Activated T-cell treated with anti-CD3 and anti-CD28 coated beads for 24 hours (primary cell): ENCODE data around the gene BCAP29.
"Not testable (repeated sequence)": the region's sequence is repeated elsewhere in the genome, so short reads cannot be mapped to it uniquely, and the experiment has no call there.

Experiments used
- DNase-seq: peaks from one replicate; pipeline ENCODE4 v3.0.0-alpha.2; 2020; ENCODE audit warnings: low read depth

The BCAP29 gene

GRCh38 chr7:107627002-107627401 lies 47.0 kb downstream of the BCAP29 start:
- no peak for DNase-seq

GRCh38 chr7:107628461-107629064 lies 48.5 kb downstream of the BCAP29 start:
- DNase-seq, result no peak

DNA sequence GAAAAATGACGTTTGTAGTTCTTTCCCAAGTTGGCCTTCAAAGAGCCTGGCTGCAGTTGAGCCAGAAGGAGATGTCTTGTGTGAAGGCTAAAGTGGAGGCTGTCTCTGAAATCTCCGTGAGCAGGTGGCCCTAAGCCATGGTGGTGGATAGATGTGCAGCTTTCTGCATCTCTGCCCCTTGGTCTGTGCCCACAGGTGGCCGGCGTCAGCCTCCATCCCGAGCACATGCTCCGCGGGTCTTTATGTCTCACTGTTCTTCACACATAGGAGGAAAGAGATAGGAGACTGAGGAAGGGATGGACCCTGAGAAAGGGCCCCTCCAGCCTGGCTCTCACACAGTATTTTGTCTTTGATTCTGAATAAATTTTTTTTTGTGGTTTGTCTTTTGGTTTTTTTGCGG lies 50.3 kb downstream of the BCAP29 start:
- no peak for DNase-seq

GRCh38 chr7:107631588-107632491 lies 51.8 kb downstream of the BCAP29 start:
- DNase-seq, result no peak

GRCh38 chr7:107632492-107632865 lies 52.4 kb downstream of the BCAP29 start:
- DNase-seq, result no peak

DNA sequence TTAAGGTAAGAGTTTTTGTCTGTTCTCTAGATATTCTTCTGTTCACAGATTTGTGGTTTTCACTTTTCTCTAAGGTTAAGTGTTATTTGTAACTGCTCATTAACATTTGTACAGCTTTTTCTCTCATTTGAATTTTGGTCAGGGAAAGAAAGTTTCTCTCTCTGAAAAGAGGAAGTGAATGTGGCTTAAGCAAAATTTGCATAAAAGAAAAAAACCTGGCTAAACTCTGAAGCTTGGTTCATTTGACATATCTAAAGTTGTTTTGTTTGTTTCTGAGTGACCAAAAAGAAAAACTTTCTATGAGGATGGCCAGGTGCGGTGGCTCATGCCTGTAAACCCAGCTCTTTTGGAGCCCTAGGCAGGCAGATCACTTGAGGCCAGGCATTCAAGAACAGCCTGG lies 58.5 kb downstream of the BCAP29 start:
- DNase-seq, result no peak

- DNase-seq, result not testable (repeated sequence)
These were observed 59.0 kb downstream of the BCAP29 start for GRCh38 chr7:107639070-107639469.

- DNase-seq, result no peak
These were observed 61.6 kb downstream of the BCAP29 start for GRCh38 chr7:107641676-107642075.

DNA sequence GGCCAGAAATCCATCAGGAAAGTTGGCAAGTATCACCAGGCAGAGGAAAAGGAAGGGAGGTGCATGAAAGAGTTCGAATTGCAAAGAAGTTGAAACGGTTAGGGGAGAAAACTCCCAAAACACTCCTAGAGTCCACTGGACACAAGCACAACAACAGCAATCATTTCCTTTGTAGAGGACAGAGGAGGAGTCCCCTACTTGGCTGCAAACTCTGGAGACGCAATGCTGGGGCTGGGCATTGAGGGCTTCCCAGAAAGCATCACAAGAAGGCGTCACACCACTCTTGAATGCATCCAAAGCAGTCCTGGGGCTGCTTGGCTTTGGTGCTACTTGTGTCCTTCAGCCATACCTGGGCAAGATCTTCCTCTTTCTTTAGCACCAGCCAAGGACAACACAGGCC lies 62.5 kb downstream of the BCAP29 start:
- no peak for DNase-seq

GRCh38 chr7:107643407-107643806 lies 63.4 kb downstream of the BCAP29 start:
- DNase-seq, result no peak

GRCh38 chr7:107643938-107644308 lies 63.9 kb downstream of the BCAP29 start:
- no peak for DNase-seq

DNA sequence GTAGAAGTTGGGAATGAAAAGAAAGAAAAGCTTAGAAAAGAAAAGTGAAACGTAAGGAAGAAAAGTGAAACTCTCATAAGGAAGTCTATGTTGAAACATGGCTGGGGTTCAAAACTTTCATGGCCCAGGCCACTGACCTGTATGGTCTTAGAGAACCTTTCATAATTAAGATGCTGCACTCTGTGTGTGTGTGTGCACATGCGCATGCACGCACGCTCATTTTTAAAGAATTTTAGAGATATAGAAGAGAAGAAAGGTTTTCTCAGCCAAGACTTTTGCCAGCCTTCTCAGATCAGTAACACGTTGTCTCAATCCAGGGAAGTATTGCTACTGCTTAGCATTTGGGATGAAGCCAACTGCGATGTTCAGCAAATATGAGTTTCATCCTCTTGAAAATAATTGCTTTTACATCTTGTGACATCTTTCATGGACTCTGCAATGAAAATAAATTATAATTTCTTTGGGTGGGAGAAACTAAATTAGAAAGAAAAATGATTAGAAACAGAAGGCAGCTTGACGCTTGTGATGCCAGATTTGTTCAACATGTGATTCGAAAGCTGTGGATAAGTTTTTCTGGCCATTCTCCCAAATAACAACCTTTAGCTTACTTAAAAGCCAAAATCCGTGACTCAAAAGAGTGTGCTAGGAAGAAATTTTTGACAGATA lies 64.4 kb downstream of the BCAP29 start:
- no peak for DNase-seq

GRCh38 chr7:107652642-107653041 lies 72.6 kb downstream of the BCAP29 start:
- no peak for DNase-seq

DNA sequence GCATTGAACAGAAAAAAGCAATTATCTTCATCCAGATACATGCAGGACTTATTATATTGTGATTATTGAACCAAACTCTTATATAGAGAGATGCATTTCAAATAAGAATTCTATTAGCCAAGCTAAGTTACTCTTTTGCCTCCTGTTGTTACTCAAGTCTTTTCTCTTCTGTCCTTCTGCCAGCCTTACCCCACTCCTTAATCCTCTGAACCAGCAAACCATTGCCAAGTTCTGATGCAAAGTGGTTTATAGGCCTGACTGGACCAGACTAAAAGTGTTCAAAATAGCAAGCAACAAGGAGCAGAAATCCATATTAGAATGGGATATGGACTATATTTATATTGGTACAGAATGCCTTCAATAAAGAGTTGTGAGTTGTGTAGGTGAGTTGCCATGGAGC lies 78.4 kb downstream of the BCAP29 start:
- DNase-seq, result no peak

GRCh38 chr7:107659666-107660065 lies 79.6 kb downstream of the BCAP29 start:
- peak; percentile 58 for DNase-seq

DNA sequence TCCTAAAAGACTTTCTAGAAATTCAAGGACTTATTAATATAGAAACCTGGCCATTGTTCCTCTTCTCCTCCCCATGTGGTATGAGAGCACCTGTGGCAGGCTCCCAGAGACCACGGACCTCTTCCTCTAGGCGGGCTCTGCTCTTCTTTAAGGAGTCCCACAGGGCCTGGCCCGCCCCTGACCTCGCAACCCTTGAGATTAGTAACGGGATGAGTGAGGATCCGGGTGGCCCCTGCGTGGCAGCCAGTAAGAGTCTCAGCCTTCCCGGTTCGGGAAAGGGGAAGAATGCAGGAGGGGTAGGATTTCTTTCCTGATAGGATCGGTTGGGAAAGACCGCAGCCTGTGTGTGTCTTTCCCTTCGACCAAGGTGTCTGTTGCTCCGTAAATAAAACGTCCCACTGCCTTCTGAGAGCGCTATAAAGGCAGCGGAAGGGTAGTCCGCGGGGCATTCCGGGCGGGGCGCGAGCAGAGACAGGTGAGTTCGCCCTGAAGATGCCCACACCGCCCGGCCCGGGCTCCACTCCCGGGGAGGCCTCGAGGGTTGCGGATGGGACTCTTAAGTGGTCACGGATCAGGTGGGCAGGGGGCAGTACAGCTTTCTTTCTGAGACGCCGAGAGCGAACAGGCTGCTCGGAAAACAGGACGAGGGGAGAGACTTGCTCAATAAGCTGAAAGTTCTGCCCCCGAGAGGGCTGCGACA lies 80.5 kb downstream of the BCAP29 start, which contains the start of gene SLC26A4:
SLC26A4 (plus strand) TSS at position 448 of the 700 bp plus-strand sequence. CDS start 814 bp downstream, outside the sequence.
- DNase-seq, result no peak

- peak; percentile 24 for DNase-seq
These were observed 81.2 kb downstream of the BCAP29 start for GRCh38 chr7:107661081-107661864.

DNA sequence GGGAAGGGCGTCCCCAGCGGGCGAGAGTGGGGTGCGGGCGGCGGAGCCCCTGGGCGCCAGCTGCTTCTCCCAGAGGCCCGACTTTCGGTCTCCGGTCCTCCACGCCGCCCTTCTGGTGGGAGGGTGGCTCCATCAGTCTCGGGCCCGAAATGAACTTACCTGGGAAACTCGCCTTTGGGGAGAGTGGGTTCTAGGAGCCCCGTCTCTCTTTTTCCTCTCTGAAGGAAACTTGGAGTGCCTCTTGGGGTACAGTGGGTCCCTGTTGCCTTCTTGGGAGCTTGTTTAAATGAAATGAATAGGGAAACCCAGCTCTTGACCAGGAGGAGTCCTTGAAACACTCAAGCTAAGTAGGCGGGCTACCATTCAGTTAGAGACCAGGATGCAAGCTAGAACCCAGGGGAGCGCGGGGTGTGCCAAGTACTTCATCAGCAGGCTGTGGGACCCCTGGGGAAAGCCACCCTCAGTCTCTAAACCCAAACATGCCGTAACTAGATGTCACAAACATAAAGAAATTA lies 81.9 kb downstream of the BCAP29 start:
- DNase-seq, result no peak

- DNase-seq, result no peak
These were observed 83.2 kb downstream of the BCAP29 start for GRCh38 chr7:107663196-107663595.

GRCh38 chr7:107666790-107667189 lies 86.7 kb downstream of the BCAP29 start:
- DNase-seq, result no peak

- DNase-seq, result no peak
These were observed 87.3 kb downstream of the BCAP29 start for GRCh38 chr7:107667341-107667740.
